Effector memory CD4-positive, alpha-beta T cell (primary cell): ENCODE data around the gene SPSB3.

Experiments used
- DNase-seq, 3 donors: peaks; one replicate each; pipeline ENCODE4 v3.0.0-alpha.2; 2020
- H3K27ac ChIP-seq: 2 replicates; pipeline ENCODE4 v1.7.0; 2013; ENCODE audit warnings: mild to moderate bottlenecking, low read length, moderate library complexity; ENCODE audit not compliant: insufficient read depth, poor library complexity, severe bottlenecking
- H3K27me3 ChIP-seq: replicated peaks from 2 replicates; pipeline ENCODE4 v1.7.0; 2013; ENCODE audit warnings: mild to moderate bottlenecking, low read length; ENCODE audit not compliant: insufficient read depth, control insufficient read depth, poor library complexity, severe bottlenecking
- H3K36me3 ChIP-seq: 2 replicates; pipeline ENCODE4 v1.7.0; 2013; ENCODE audit warnings: mild to moderate bottlenecking, low read length, moderate library complexity; ENCODE audit not compliant: control insufficient read depth, insufficient read depth
- H3K4me1 ChIP-seq: 2 replicates; pipeline ENCODE4 v1.7.0; 2013; ENCODE audit warnings: low read length, mild to moderate bottlenecking; ENCODE audit not compliant: control insufficient read depth, insufficient read depth, poor library complexity, severe bottlenecking
- H3K4me3 ChIP-seq: 2 replicates; pipeline ENCODE4 v1.7.0; 2013; ENCODE audit warnings: low read length, low read depth, mild to moderate bottlenecking; ENCODE audit not compliant: insufficient read depth, poor library complexity, severe bottlenecking
- H3K9me3 ChIP-seq: 2 replicates; pipeline ENCODE4 v1.7.0; 2013; ENCODE audit warnings: mild to moderate bottlenecking, low read length, moderate library complexity; ENCODE audit not compliant: control insufficient read depth

The SPSB3 gene

GRCh38 chr16:1763521-1764511 lies 18.6 kb downstream of the SPSB3 start:
- Histone ChIP-seq H3K27ac (no peak overlapping the region), H3K27me3 (no peaks in the 10 kb centered on the region), H3K36me3 (peaks cover 67% of the 10 kb centered on the region), H3K4me1 (no peaks in the 10 kb centered on the region), H3K9me3 (no peaks in the 10 kb centered on the region), H3K4me3 (no peak overlapping the region)
- no peak for DNase-seq

- no peaks in the 10 kb centered on the region for H3K4me1 ChIP-seq
- H3K27ac ChIP-seq = no peak overlapping the region
- no peak for DNase-seq
- H3K36me3 ChIP-seq = peaks cover 64% of the 10 kb centered on the region
- H3K4me3 ChIP-seq = no peak overlapping the region
- no peaks in the 10 kb centered on the region for H3K9me3 ChIP-seq
- H3K27me3 ChIP-seq = no peaks in the 10 kb centered on the region
These were observed 19.4 kb downstream of the SPSB3 start for GRCh38 chr16:1762879-1763520.

- no peak overlapping the region for H3K27ac ChIP-seq
- H3K36me3 ChIP-seq = peaks cover 58% of the 10 kb centered on the region
- no peak overlapping the region for H3K4me3 ChIP-seq
- no peaks in the 10 kb centered on the region for H3K4me1 ChIP-seq
- DNase-seq = no peak
- H3K27me3 ChIP-seq = no peaks in the 10 kb centered on the region
- no peaks in the 10 kb centered on the region for H3K9me3 ChIP-seq
These were observed 20.0 kb downstream of the SPSB3 start for GRCh38 chr16:1762196-1762878.

GRCh38 chr16:1761751-1762150 lies 20.6 kb downstream of the SPSB3 start:
- DNase-seq = no peak
- H3K27me3 ChIP-seq = no peaks in the 10 kb centered on the region
- no peaks in the 10 kb centered on the region for H3K9me3 ChIP-seq
- H3K4me1 ChIP-seq = peaks cover 6% of the 10 kb centered on the region
- peaks cover 52% of the 10 kb centered on the region for H3K36me3 ChIP-seq
- no peak overlapping the region for H3K4me3 ChIP-seq
- no peak overlapping the region for H3K27ac ChIP-seq

GRCh38 chr16:1760911-1761310 lies 21.5 kb downstream of the SPSB3 start:
- DNase-seq = no peak
- peaks cover 45% of the 10 kb centered on the region for H3K36me3 ChIP-seq
- no peak overlapping the region for H3K27ac ChIP-seq
- no peaks in the 10 kb centered on the region for H3K27me3 ChIP-seq
- H3K9me3 ChIP-seq = no peaks in the 10 kb centered on the region
- peaks cover 8% of the 10 kb centered on the region for H3K4me1 ChIP-seq
- H3K4me3 ChIP-seq = no peak overlapping the region

- H3K27me3 ChIP-seq = no peaks in the 10 kb centered on the region
- no peaks in the 10 kb centered on the region for H3K9me3 ChIP-seq
- DNase-seq = no peak
- no peak overlapping the region for H3K27ac ChIP-seq
- H3K4me1 ChIP-seq = peaks cover 8% of the 10 kb centered on the region
- H3K36me3 ChIP-seq = peaks cover 38% of the 10 kb centered on the region
- no peak overlapping the region for H3K4me3 ChIP-seq
These were observed 22.9 kb downstream of the SPSB3 start for GRCh38 chr16:1759511-1759910.

- H3K27me3 ChIP-seq = no peaks in the 10 kb centered on the region
- peaks cover 8% of the 10 kb centered on the region for H3K4me1 ChIP-seq
- no peaks in the 10 kb centered on the region for H3K9me3 ChIP-seq
- H3K27ac ChIP-seq = no peak overlapping the region
- no peak overlapping the region for H3K4me3 ChIP-seq
- DNase-seq = no peak
- peaks cover 38% of the 10 kb centered on the region for H3K36me3 ChIP-seq
These were observed 23.4 kb downstream of the SPSB3 start for GRCh38 chr16:1758923-1759322.

- H3K36me3 ChIP-seq = peaks cover 32% of the 10 kb centered on the region
- no peaks in the 10 kb centered on the region for H3K9me3 ChIP-seq
- peaks cover 8% of the 10 kb centered on the region for H3K4me1 ChIP-seq
- no peak overlapping the region for H3K4me3 ChIP-seq
- no peaks in the 10 kb centered on the region for H3K27me3 ChIP-seq
- H3K27ac ChIP-seq = no peak overlapping the region
- no peak for DNase-seq
These were observed 24.5 kb downstream of the SPSB3 start for GRCh38 chr16:1757714-1758461.

GRCh38 chr16:1754204-1754603 lies 28.2 kb downstream of the SPSB3 start:
- DNase-seq = no peak
- H3K27me3 ChIP-seq = no peaks in the 10 kb centered on the region
- no peak overlapping the region for H3K4me3 ChIP-seq
- H3K27ac ChIP-seq = no peak overlapping the region
- no peaks in the 10 kb centered on the region for H3K9me3 ChIP-seq
- H3K36me3 ChIP-seq = peaks cover 36% of the 10 kb centered on the region
- peaks cover 8% of the 10 kb centered on the region for H3K4me1 ChIP-seq
